Endothelial cell of umbilical vein (primary cell): ENCODE data around the gene SAPCD2. TPM values are rescaled to one million over a fixed set of nuclear protein-coding genes. Genes with fewer than 3 reads are reported as not detected.

ENCODE experiments used
- BruUV-seq: library from RNA; stranded (reverse); fragments of 400-500 nt; replicated peaks from 2 replicates; lab custom pipeline; 2021; lab: Mats Ljungman, UMichigan
- CTCF ChIA-PET: fragments of 300-600, 350-600 bp; sonication (Branson Sonifier 250); formaldehyde crosslinking; loops from one replicate; lab custom pipeline; 2021; ENCODE audit warnings: antibody characterized with exemption, inconsistent platforms; lab: Charles Lee
- POLR2A ChIA-PET: fragments of 300-600, 350-600 bp; sonication (Branson Sonifier 250); formaldehyde crosslinking; loops from one replicate; lab custom pipeline; 2021; ENCODE audit warnings: antibody characterized with exemption, inconsistent platforms; lab: Charles Lee
- DNase-seq: peaks from one replicate; pipeline ENCODE4 v3.0.0-alpha.2; 2011; ENCODE audit warnings: low read depth, low spot score
- FAIRE-seq: peaks from 2 replicates; lab custom pipeline; 2011; peaks lifted over from hg19 to GRCh38; lab: Jason Lieb, UNC
- H2AFZ ChIP-seq: 2 replicates; pipeline ENCODE4 v1.6.0; 2012; ENCODE audit warnings: low read depth, low read length, control low read depth, inconsistent platforms
- H3K27ac ChIP-seq: 2 replicates; pipeline ENCODE4 v1.5.1; 2011; ENCODE audit warnings: low read depth, mild to moderate bottlenecking, control low read depth, low read length, moderate library complexity; ENCODE audit not compliant: insufficient read depth
- H3K27me3 ChIP-seq, 2 experiments: 2 replicates each; pipeline versions ENCODE4 v1.6.0 to v1.6.1; 2011; ENCODE audit warnings: low read length in 2 of 2, mixed read lengths in 1 of 2; ENCODE audit not compliant: control insufficient read depth in 2 of 2, insufficient read depth in 2 of 2
- H3K36me3 ChIP-seq, 2 experiments: 2 replicates in 1 of 2; 3 replicates in 1 of 2; pipeline ENCODE4 v1.5.1; 2011; ENCODE audit warnings: low read length in 2 of 2, mild to moderate bottlenecking in 1 of 2, moderate library complexity in 1 of 2; ENCODE audit not compliant: control insufficient read depth in 2 of 2, insufficient read depth in 2 of 2; ENCODE audit errors: extremely low read depth in 1 of 2
- H3K4me1 ChIP-seq: 3 replicates; pipeline ENCODE4 v1.5.1; 2011; ENCODE audit warnings: mild to moderate bottlenecking, low read length; ENCODE audit not compliant: control insufficient read depth, insufficient read depth; ENCODE audit errors: extremely low read depth
- H3K4me2 ChIP-seq: 2 replicates; pipeline ENCODE4 v1.6.1; 2011; ENCODE audit warnings: low read length, control low read depth, mixed read lengths; ENCODE audit not compliant: insufficient read depth
- H3K4me3 ChIP-seq, 3 experiments: fragments of 200-600 bp in 1 of 3; sonication (generic), shearing (Covaris generic) in 1 of 3; replicated peaks in 1 of 3; 2 replicates each; pipeline ENCODE4 v1.5.1; 2011 to 2016; ENCODE audit warnings: control low read depth in 3 of 3, low read length in 3 of 3, mild to moderate bottlenecking in 2 of 3, inconsistent platforms in 1 of 3, low read depth in 1 of 3, moderate library complexity in 1 of 3; ENCODE audit not compliant: insufficient read depth in 1 of 3
- H3K79me2 ChIP-seq: 2 replicates; pipeline ENCODE4 v1.6.0; 2012; ENCODE audit warnings: low read length, inconsistent platforms; ENCODE audit not compliant: control insufficient read depth, insufficient read depth
- H3K9ac ChIP-seq: replicated peaks from 2 replicates; pipeline ENCODE3; 2011; ENCODE audit warnings: low read length, control low read depth; ENCODE audit not compliant: insufficient read depth; ENCODE audit errors: extremely low read depth
- H3K9me1 ChIP-seq: replicated peaks from 3 replicates; pipeline ENCODE4 v1.6.0; 2011; ENCODE audit warnings: mild to moderate bottlenecking, low read length; ENCODE audit not compliant: control insufficient read depth, insufficient read depth; ENCODE audit errors: extremely low read depth
- H3K9me3 ChIP-seq: replicated peaks from 2 replicates; pipeline ENCODE4 v1.5.1; 2012; ENCODE audit warnings: low read length, inconsistent platforms; ENCODE audit not compliant: control insufficient read depth, insufficient read depth
- H4K20me1 ChIP-seq: replicated peaks from 2 replicates; pipeline ENCODE3; 2011; ENCODE audit warnings: mild to moderate bottlenecking, low read length; ENCODE audit not compliant: control insufficient read depth, insufficient read depth; ENCODE audit errors: extremely low read depth
- EZH2 ChIP-seq: IDR thresholded peaks from 2 replicates; pipeline ENCODE4 v1.6.1; 2012; ENCODE audit warnings: borderline replicate concordance, low read depth, mild to moderate bottlenecking, moderate library complexity, low read length, inconsistent platforms; ENCODE audit not compliant: severe bottlenecking
- FOS ChIP-seq: IDR thresholded peaks from 2 replicates; pipeline ENCODE4 v1.6.1; 2011; ENCODE audit warnings: mild to moderate bottlenecking, low read length, moderate library complexity, borderline replicate concordance; ENCODE audit not compliant: insufficient read depth
- GATA2 ChIP-seq: IDR thresholded peaks from 2 replicates; pipeline ENCODE4 v1.7.0; 2011; ENCODE audit warnings: low read depth, mild to moderate bottlenecking, moderate library complexity, mixed read lengths, low read length; ENCODE audit not compliant: insufficient read length, insufficient read depth
- JUN ChIP-seq: IDR thresholded peaks from 2 replicates; pipeline ENCODE4 v1.6.1; 2011; ENCODE audit warnings: borderline replicate concordance, low read depth; ENCODE audit not compliant: insufficient read length, insufficient read depth
- MYC ChIP-seq: IDR thresholded peaks from one replicate; pipeline ENCODE4 v1.6.1; 2011; ENCODE audit warnings: mild to moderate bottlenecking, low read depth, low read length
- POLR2A ChIP-seq: IDR thresholded peaks from 2 replicates; pipeline ENCODE4 v1.6.1; 2012; ENCODE audit warnings: low read depth, mild to moderate bottlenecking, control low read depth, low read length
- POLR2AphosphoS5 ChIP-seq: IDR thresholded peaks from 2 replicates; pipeline ENCODE4 v1.6.1; 2012; ENCODE audit warnings: low read depth, mild to moderate bottlenecking, control low read depth, low read length, moderate library complexity; ENCODE audit not compliant: insufficient read depth
- dilution Hi-C: fragments of 300-500 bp; cut with MboI; formaldehyde crosslinking; loops from one replicate; pipeline ENCODE4 v1.15.0; 2019; ENCODE audit warnings: low sequenced_read_pairs; ENCODE audit not compliant: extremely low pct_ligation_motif_present
- intact Hi-C: fragments of 100-400 bp; cut with micrococcal nuclease; formaldehyde crosslinking; loops from one replicate; pipeline ENCODE4 v1.10.0; 2022
- polyA plus RNA-seq, 4 experiments: library from polyadenylated mRNA; depleted of rRNA in 3 of 4; stranded (reverse) in 3 of 4; unstranded in 1 of 4; fragments of >200 nt; gene quantifications; 2 replicates each; pipeline versions ENCODE4 v1.2.1 to v1.2.3, GENCODE V29; 2011 to 2012; ENCODE audit warnings: missing spikeins in 1 of 4
- total RNA-seq: library from RNA; stranded (reverse); gene quantifications from 2 replicates; pipeline ENCODE4 v1.2.3, GENCODE V29; 2021
- TF ChIP-seq, protein P1 (sequence below): IDR thresholded peaks from 2 replicates; pipeline ENCODE4 v1.6.1; 2011; ENCODE audit not compliant: insufficient read depth, insufficient read length
- TF ChIP-seq, protein P2 (sequence below), 2 donors: IDR thresholded peaks; 1 replicate in 1 of 2; 2 replicates in 1 of 2; pipeline ENCODE4 v1.5.1; 2011; ENCODE audit warnings: low read length in 2 of 2, mild to moderate bottlenecking in 2 of 2, moderate library complexity in 2 of 2, control low read depth in 1 of 2, inconsistent platforms in 1 of 2, low read depth in 1 of 2; ENCODE audit not compliant: insufficient read depth in 1 of 2; ENCODE audit errors: extremely low read depth in 1 of 2

The SAPCD2 gene
- total and polyA plus RNA-seq, 2 donors (not counting 3 experiments of a cell fraction or from before 2014, with no cell fraction given), result 11.5 to 27.8 TPM

DNA sequence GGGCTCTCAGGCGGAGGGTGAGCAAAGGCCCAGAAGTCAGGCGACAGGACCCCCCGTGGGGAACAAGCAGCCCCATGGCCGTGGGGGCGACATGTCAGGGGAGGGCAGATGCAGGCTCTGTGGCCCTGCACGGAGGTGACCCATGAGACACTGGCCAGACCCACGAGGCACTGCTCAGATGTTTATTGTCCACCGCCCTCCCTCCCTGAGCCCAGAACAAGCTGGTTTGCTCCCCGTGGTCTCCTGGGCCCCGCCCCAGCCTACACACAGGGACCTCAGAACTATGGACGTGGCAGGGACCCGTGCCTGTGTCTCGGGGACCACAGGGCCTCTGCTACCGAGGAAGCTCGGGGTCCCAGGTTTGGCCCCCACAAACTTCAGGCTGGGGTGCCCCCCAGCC is 40.4 kb downstream of the SAPCD2 start:
- DNase-seq (no peak), FAIRE-seq (no peak)
- H3K9me3 ChIP-seq, result no peaks in the 10 kb centered on the region
- no peak for TF ChIP-seq POLR2AphosphoS5
- TF ChIP-seq, protein P1, sequence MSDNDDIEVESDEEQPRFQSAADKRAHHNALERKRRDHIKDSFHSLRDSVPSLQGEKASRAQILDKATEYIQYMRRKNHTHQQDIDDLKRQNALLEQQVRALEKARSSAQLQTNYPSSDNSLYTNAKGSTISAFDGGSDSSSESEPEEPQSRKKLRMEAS, result no peak
- no peak for TF ChIP-seq MYC
- TF ChIP-seq JUN, result no peak
- TF ChIP-seq, protein P2, sequence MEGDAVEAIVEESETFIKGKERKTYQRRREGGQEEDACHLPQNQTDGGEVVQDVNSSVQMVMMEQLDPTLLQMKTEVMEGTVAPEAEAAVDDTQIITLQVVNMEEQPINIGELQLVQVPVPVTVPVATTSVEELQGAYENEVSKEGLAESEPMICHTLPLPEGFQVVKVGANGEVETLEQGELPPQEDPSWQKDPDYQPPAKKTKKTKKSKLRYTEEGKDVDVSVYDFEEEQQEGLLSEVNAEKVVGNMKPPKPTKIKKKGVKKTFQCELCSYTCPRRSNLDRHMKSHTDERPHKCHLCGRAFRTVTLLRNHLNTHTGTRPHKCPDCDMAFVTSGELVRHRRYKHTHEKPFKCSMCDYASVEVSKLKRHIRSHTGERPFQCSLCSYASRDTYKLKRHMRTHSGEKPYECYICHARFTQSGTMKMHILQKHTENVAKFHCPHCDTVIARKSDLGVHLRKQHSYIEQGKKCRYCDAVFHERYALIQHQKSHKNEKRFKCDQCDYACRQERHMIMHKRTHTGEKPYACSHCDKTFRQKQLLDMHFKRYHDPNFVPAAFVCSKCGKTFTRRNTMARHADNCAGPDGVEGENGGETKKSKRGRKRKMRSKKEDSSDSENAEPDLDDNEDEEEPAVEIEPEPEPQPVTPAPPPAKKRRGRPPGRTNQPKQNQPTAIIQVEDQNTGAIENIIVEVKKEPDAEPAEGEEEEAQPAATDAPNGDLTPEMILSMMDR (IDR thresholded peaks at IDR 0.05; ENCODE audit: extremely low read depth in 1 of 2, insufficient read depth in 1 of 2, low read depth in 1 of 2, low read length in 2 of 2), result no peak
- no peak for TF ChIP-seq EZH2
- no peak for TF ChIP-seq GATA2
- TF ChIP-seq POLR2A, result no peak
- TF ChIP-seq FOS, result no peak
- H4K20me1 ChIP-seq, result no peaks in the 10 kb centered on the region
- H3K36me3 ChIP-seq, result no peaks in the 10 kb centered on the region
- H3K4me3 ChIP-seq, result no peak overlapping the region
- dilution Hi-C loops (no loop called here), intact Hi-C loops (no loop called here)
- H3K4me1 ChIP-seq, result peaks cover 12% of the 10 kb centered on the region
- BruUV-seq, result no TSS peak
- H3K9me1 ChIP-seq, result no peaks in the 10 kb centered on the region
- CTCF ChIA-PET, result interaction anchor here (0.6 to 4.5 kb wide), 53 partner anchors 9 to 269 kb away, joined by 3 to 34 read pairs (median 6); partner anchors contain the start of genes AJM1, ANAPC2, CCDC183 and CLIC3
- no peak overlapping the region for H3K9ac ChIP-seq
- no peak overlapping the region for H3K27ac ChIP-seq
- no peak overlapping the region for H2AFZ ChIP-seq
- POLR2A ChIA-PET, result no interaction called here
- H3K4me2 ChIP-seq, result no peak overlapping the region
- no peaks in the 10 kb centered on the region for H3K79me2 ChIP-seq
- H3K27me3 ChIP-seq, result no peaks in the 10 kb centered on the region
